ENCODE data around the gene SRCAP.

Gene SRCAP

GRCh38 chr16:30753596-30753995 is 54.6 kb downstream of the SRCAP start:
- DNase-seq (ENCODE audit: low spot score in 2 of 2) = no peak
- Histone ChIP-seq H3K27me3 (ENCODE audit: low read depth) (no peaks in the 10 kb centered on the region), H3K4me3 (no peak overlapping the region), H3K9me3 (no peaks in the 10 kb centered on the region), H3K4me1 (peaks cover 4% of the 10 kb centered on the region; the same call in 1 of the 2 replicates), H3K36me3 (replicated peaks) (peaks cover 54% of the 10 kb centered on the region)
- in situ Hi-C loops (cut with MboI; ENCODE audit: low sequenced_read_pairs) = no loop called here

GRCh38 chr16:30755955-30756780 is 57.2 kb downstream of the SRCAP start:
- DNase-seq (ENCODE audit: low spot score in 2 of 2) = no peak
- peaks cover 4% of the 10 kb centered on the region; the same call in 1 of the 2 replicates for H3K4me1 ChIP-seq
- no peaks in the 10 kb centered on the region for H3K27me3 ChIP-seq (ENCODE audit: low read depth)
- H3K4me3 ChIP-seq = no peak overlapping the region
- in situ Hi-C loops (cut with MboI; ENCODE audit: low sequenced_read_pairs) = no loop called here
- H3K36me3 ChIP-seq (replicated peaks) = peaks cover 54% of the 10 kb centered on the region
- no peaks in the 10 kb centered on the region for H3K9me3 ChIP-seq

GRCh38 chr16:30756781-30757100 is 57.8 kb downstream of the SRCAP start:
- Histone ChIP-seq H3K27me3 (ENCODE audit: low read depth) (no peaks in the 10 kb centered on the region), H3K4me3 (no peak overlapping the region), H3K4me1 (peaks cover 4% of the 10 kb centered on the region; the same call in 1 of the 2 replicates), H3K36me3 (replicated peaks) (peaks cover 50% of the 10 kb centered on the region), H3K9me3 (no peaks in the 10 kb centered on the region)
- no peak for DNase-seq (ENCODE audit: low spot score in 2 of 2)
- in situ Hi-C loops (cut with MboI; ENCODE audit: low sequenced_read_pairs) = no loop called here

- no peak for DNase-seq (ENCODE audit: low spot score in 2 of 2)
Measured at GRCh38 chr16:30757316-30757715, 58.3 kb downstream of the SRCAP start.

GRCh38 chr16:30758988-30759491 is 60.1 kb downstream of the SRCAP start:
- H3K9me3 ChIP-seq = no peaks in the 10 kb centered on the region
- peaks cover 15% of the 10 kb centered on the region for H3K4me1 ChIP-seq
- H3K4me3 ChIP-seq = no peak overlapping the region
- no peak for DNase-seq (ENCODE audit: low spot score in 2 of 2)
- H3K27me3 ChIP-seq (ENCODE audit: low read depth) = no peaks in the 10 kb centered on the region
- peaks cover 53% of the 10 kb centered on the region for H3K36me3 ChIP-seq (replicated peaks)
- in situ Hi-C loops (cut with MboI; ENCODE audit: low sequenced_read_pairs) = no loop called here

More at GRCh38 chr16:30757316-30757715, 58.3 kb downstream of the SRCAP start:
- in situ Hi-C loops (cut with MboI; ENCODE audit: low sequenced_read_pairs) = no loop called here
- Histone ChIP-seq H3K9me3 (no peaks in the 10 kb centered on the region), H3K27me3 (ENCODE audit: low read depth) (no peaks in the 10 kb centered on the region), H3K4me1 (peaks cover 4% of the 10 kb centered on the region; the same call in 1 of the 2 replicates), H3K4me3 (no peak overlapping the region), H3K36me3 (replicated peaks) (peaks cover 50% of the 10 kb centered on the region)

GRCh38 chr16:30760001-30760559 is 61.1 kb downstream of the SRCAP start:
- no peak overlapping the region for H3K4me3 ChIP-seq
- peaks cover 15% of the 10 kb centered on the region for H3K4me1 ChIP-seq
- H3K27me3 ChIP-seq (ENCODE audit: low read depth) = no peaks in the 10 kb centered on the region
- no peak for DNase-seq (ENCODE audit: low spot score in 2 of 2)
- in situ Hi-C loops (cut with MboI; ENCODE audit: low sequenced_read_pairs) = no loop called here
- H3K9me3 ChIP-seq = no peaks in the 10 kb centered on the region
- peaks cover 54% of the 10 kb centered on the region for H3K36me3 ChIP-seq (replicated peaks)

- H3K36me3 ChIP-seq (replicated peaks) = peaks cover 60% of the 10 kb centered on the region
- peak overlapping the region; percentile 96 for H3K4me3 ChIP-seq
- peaks cover 15% of the 10 kb centered on the region for H3K4me1 ChIP-seq
- no peak for DNase-seq (ENCODE audit: low spot score in 2 of 2)
- no peaks in the 10 kb centered on the region for H3K27me3 ChIP-seq (ENCODE audit: low read depth)
- in situ Hi-C loops (cut with MboI; ENCODE audit: low sequenced_read_pairs) = no loop called here
- no peaks in the 10 kb centered on the region for H3K9me3 ChIP-seq
Measured at GRCh38 chr16:30760577-30761426, 61.8 kb downstream of the SRCAP start.

GRCh38 chr16:30761427-30761927 is 62.5 kb downstream of the SRCAP start:
- DNase-seq (ENCODE audit: low spot score in 2 of 2) = peak; percentile 37 to 78
- Histone ChIP-seq H3K4me1 (peaks cover 15% of the 10 kb centered on the region), H3K4me3 (peak overlapping the region; percentile 96), H3K9me3 (no peaks in the 10 kb centered on the region), H3K27me3 (ENCODE audit: low read depth) (no peaks in the 10 kb centered on the region), H3K36me3 (replicated peaks) (peaks cover 60% of the 10 kb centered on the region)
- in situ Hi-C loops (cut with MboI; ENCODE audit: low sequenced_read_pairs) = no loop called here

- Histone ChIP-seq H3K36me3 (replicated peaks) (peaks cover 60% of the 10 kb centered on the region), H3K27me3 (ENCODE audit: low read depth) (no peaks in the 10 kb centered on the region), H3K4me3 (peak within 1 kb of the TSS; percentile 96), H3K9me3 (no peaks in the 10 kb centered on the region), H3K4me1 (peaks cover 15% of the 10 kb centered on the region)
- in situ Hi-C loops (cut with MboI; ENCODE audit: low sequenced_read_pairs) = no loop called here
- DNase-seq (ENCODE audit: low spot score in 2 of 2) = peak; percentile 96 to 99
Measured at GRCh38 chr16:30761928-30762902, 63.2 kb downstream of the SRCAP start, which contains the start of the genes CFAP119 and RNF40. Gene CFAP119 (minus strand): TSS chr16:30762062. CDS start chr16:30761748, 314 bp downstream. Gene RNF40 (plus strand): TSS chr16:30762322. CDS start chr16:30762546, 224 bp downstream.

GRCh38 chr16:30762991-30763725 is 64.2 kb downstream of the SRCAP start:
- Histone ChIP-seq H3K4me1 (peaks cover 15% of the 10 kb centered on the region), H3K9me3 (no peaks in the 10 kb centered on the region), H3K4me3 (peak overlapping the region; percentile 96), H3K36me3 (replicated peaks) (peaks cover 67% of the 10 kb centered on the region), H3K27me3 (ENCODE audit: low read depth) (no peaks in the 10 kb centered on the region)
- in situ Hi-C loops (cut with MboI; ENCODE audit: low sequenced_read_pairs) = no loop called here
- DNase-seq (ENCODE audit: low spot score in 2 of 2) = no peak

GRCh38 chr16:30764086-30764485 is 65.1 kb downstream of the SRCAP start:
- Histone ChIP-seq H3K27me3 (ENCODE audit: low read depth) (no peaks in the 10 kb centered on the region), H3K4me1 (peaks cover 15% of the 10 kb centered on the region), H3K36me3 (replicated peaks) (peaks cover 68% of the 10 kb centered on the region), H3K9me3 (no peaks in the 10 kb centered on the region), H3K4me3 (no peak overlapping the region)
- in situ Hi-C loops (cut with MboI; ENCODE audit: low sequenced_read_pairs) = no loop called here
- DNase-seq (ENCODE audit: low spot score in 2 of 2) = no peak

GRCh38 chr16:30764816-30765465 is 66.0 kb downstream of the SRCAP start:
- H3K36me3 ChIP-seq (replicated peaks) = peaks cover 75% of the 10 kb centered on the region

More at GRCh38 chr16:30764816-30765465, 66.0 kb downstream of the SRCAP start:
- no peaks in the 10 kb centered on the region for H3K27me3 ChIP-seq (ENCODE audit: low read depth)
- H3K4me1 ChIP-seq = peaks cover 15% of the 10 kb centered on the region
- H3K9me3 ChIP-seq = no peaks in the 10 kb centered on the region
- no peak overlapping the region for H3K4me3 ChIP-seq
- in situ Hi-C loops (cut with MboI; ENCODE audit: low sequenced_read_pairs) = no loop called here
- DNase-seq (ENCODE audit: low spot score in 2 of 2) = no peak

Data from HAP-1 (cell line).